Measurements from ENCODE around the gene SLC25A38. TPM values are rescaled to one million over a fixed set of nuclear protein-coding genes. Genes with fewer than 3 reads are reported as not detected.
A peak's percentile ranks its signal among the peaks of the same experiment; 100 is the strongest.

SLC25A38 gene
- total RNA-seq, 1 donor from 2014 or later = 21.0 TPM

DNA sequence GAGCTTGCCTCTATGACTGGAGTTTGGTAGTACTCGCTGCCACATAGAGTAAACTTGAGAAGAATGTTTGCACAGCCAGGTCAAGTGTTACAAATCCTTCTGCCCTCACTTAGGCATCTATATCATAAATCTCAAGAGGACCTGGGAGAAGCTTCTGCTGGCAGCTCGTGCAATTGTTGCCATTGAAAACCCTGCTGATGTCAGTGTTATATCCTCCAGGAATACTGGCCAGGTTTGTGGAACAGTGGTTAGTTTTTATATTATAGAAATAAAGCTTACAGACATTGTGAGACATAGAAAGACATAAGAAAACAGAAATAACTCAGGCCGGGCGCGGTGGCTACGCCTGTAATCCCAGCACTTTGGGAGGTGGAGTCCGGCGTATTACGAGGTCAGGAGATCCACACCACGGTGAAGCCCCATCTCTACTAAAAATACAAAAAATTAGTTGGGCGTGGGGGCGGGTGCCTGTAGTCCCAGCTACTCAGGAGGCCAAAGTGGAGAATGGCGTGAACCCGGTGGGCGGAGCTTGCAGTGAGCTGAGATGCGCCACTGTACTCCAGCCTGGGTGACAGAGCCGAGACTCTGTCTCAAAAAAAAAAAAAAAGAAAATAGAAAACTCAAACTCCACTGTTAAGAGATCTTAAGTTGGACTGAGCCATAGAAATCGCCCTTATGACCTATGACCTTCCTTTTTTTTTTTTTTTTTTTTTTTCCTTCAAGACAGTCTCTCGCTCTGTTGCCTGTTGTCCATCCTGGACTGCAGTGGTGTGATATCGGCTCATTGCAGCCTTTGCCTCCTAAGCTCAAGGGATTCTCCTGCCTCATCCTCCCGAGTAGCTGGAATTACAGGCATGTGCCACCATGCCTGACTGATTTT is 25.6 kb downstream of the SLC25A38 start:
- DNase-seq = no peak
- no peaks in the 10 kb centered on the region for H3K27me3 ChIP-seq (ENCODE audit: low read depth)
- TF ChIP-seq, protein P1, sequence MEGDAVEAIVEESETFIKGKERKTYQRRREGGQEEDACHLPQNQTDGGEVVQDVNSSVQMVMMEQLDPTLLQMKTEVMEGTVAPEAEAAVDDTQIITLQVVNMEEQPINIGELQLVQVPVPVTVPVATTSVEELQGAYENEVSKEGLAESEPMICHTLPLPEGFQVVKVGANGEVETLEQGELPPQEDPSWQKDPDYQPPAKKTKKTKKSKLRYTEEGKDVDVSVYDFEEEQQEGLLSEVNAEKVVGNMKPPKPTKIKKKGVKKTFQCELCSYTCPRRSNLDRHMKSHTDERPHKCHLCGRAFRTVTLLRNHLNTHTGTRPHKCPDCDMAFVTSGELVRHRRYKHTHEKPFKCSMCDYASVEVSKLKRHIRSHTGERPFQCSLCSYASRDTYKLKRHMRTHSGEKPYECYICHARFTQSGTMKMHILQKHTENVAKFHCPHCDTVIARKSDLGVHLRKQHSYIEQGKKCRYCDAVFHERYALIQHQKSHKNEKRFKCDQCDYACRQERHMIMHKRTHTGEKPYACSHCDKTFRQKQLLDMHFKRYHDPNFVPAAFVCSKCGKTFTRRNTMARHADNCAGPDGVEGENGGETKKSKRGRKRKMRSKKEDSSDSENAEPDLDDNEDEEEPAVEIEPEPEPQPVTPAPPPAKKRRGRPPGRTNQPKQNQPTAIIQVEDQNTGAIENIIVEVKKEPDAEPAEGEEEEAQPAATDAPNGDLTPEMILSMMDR (IDR thresholded peaks at IDR 0.05; ENCODE audit: borderline replicate concordance) = no peak
- intact Hi-C loops (cut with micrococcal nuclease) = no loop called here
- H3K4me1 ChIP-seq = peaks cover 49% of the 10 kb centered on the region
- H3K36me3 ChIP-seq = peaks cover 60% of the 10 kb centered on the region
- no peak overlapping the region for H3K27ac ChIP-seq (replicated peaks)
- H3K9me3 ChIP-seq (replicated peaks) = no peaks in the 10 kb centered on the region
- no peak overlapping the region for H3K4me3 ChIP-seq

DNA sequence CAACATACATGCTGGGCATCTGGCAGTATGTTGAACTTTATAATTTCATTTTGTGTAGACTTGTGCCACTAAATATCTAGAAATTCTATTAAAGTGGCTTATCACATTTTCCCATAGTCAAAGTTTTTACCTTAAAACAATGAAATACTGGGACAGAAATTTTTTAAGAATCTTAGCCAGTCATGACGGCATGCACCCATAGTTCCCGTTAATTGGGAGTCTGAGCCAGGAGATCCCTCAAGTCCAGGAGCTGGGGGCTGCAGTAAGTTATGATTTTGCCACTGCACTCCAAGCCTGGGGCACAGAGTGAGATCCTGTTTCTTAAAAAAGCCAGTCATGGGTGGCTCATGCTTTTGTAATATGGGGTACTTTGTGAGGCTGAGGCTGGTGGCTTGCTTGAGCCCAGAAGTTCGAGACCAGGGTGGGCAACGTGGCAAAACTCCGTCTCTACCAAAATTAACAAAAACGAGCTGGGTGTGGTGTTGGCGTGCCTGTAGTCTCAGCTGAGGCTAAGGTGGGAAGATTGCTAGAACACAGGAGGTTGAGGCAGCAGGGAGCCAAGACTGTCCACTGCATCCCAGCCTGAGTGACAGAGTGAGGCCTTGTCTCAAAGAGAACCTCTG is 26.5 kb downstream of the SLC25A38 start:
- TF ChIP-seq, protein P1 (IDR thresholded peaks at IDR 0.05; ENCODE audit: borderline replicate concordance) = no peak
- no peak overlapping the region for H3K4me3 ChIP-seq
- no peak for DNase-seq
- intact Hi-C loops (cut with micrococcal nuclease) = no loop called here
- H3K27ac ChIP-seq (replicated peaks) = no peak overlapping the region
- peaks cover 58% of the 10 kb centered on the region for H3K4me1 ChIP-seq
- H3K36me3 ChIP-seq = peaks cover 66% of the 10 kb centered on the region
- no peaks in the 10 kb centered on the region for H3K27me3 ChIP-seq (ENCODE audit: low read depth)
- H3K9me3 ChIP-seq (replicated peaks) = no peaks in the 10 kb centered on the region

DNA sequence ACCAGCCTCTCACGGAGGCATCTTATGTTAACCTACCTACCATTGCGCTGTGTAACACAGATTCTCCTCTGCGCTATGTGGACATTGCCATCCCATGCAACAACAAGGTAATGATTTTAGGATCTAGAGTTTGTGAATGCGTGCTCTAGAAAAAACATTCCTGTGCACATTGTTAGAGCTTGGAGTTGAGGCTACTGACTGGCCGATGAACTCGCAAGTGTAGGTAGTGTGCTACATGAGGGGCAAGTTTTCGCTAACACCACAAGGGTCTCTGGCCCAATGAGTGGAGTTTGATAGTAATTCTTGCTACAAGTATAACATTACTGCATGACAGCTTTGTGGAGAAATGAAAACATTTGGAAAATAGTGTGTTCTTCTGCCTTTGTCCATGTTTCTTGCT is 27.7 kb downstream of the SLC25A38 start:
- TF ChIP-seq, protein P1 (IDR thresholded peaks at IDR 0.05; ENCODE audit: borderline replicate concordance) = no peak
- H3K9me3 ChIP-seq (replicated peaks) = no peaks in the 10 kb centered on the region
- H3K4me1 ChIP-seq = peaks cover 63% of the 10 kb centered on the region
- H3K27ac ChIP-seq (replicated peaks) = peak overlapping the region; percentile 14
- DNase-seq = no peak
- H3K36me3 ChIP-seq = peaks cover 66% of the 10 kb centered on the region
- intact Hi-C loops (cut with micrococcal nuclease) = no loop called here
- H3K4me3 ChIP-seq = no peak overlapping the region
- H3K27me3 ChIP-seq (ENCODE audit: low read depth) = no peaks in the 10 kb centered on the region

DNA sequence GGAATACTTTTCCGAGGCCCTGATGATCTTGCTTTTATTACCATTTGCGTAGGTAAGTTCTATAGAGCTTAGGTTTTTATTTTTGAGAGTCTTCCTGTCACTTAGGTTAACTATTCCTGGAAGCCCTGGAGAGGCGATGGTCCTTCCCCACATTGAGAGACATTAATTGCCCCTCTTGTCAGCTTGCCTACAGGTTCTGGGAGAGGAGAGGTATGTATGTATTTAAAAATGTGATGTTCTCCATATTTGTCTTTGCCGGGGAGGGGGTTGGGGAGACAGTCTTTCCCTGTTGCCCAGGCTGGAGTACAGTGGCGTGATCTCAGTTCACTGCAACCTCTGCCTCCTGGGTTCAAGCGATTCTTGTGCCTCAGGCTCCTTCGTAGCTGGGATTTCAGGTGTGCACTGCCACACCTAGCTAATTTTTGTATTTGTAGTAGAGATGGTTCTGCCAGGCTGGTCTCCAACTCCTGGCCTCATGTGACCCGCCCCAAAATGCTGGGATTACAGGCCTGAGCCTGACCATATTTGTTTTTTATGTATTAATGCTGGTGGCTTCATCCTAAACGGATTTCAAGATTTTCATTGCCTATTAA is 29.6 kb downstream of the SLC25A38 start:
- intact Hi-C loops (cut with micrococcal nuclease) = no loop called here
- Histone ChIP-seq H3K27ac (replicated peaks) (no peak overlapping the region), H3K36me3 (peaks cover 65% of the 10 kb centered on the region), H3K27me3 (ENCODE audit: low read depth) (no peaks in the 10 kb centered on the region), H3K4me3 (no peak overlapping the region), H3K9me3 (replicated peaks) (no peaks in the 10 kb centered on the region), H3K4me1 (peaks cover 50% of the 10 kb centered on the region)
- TF ChIP-seq, protein P1 (IDR thresholded peaks at IDR 0.05; ENCODE audit: borderline replicate concordance) = no peak
- DNase-seq = no peak

DNA sequence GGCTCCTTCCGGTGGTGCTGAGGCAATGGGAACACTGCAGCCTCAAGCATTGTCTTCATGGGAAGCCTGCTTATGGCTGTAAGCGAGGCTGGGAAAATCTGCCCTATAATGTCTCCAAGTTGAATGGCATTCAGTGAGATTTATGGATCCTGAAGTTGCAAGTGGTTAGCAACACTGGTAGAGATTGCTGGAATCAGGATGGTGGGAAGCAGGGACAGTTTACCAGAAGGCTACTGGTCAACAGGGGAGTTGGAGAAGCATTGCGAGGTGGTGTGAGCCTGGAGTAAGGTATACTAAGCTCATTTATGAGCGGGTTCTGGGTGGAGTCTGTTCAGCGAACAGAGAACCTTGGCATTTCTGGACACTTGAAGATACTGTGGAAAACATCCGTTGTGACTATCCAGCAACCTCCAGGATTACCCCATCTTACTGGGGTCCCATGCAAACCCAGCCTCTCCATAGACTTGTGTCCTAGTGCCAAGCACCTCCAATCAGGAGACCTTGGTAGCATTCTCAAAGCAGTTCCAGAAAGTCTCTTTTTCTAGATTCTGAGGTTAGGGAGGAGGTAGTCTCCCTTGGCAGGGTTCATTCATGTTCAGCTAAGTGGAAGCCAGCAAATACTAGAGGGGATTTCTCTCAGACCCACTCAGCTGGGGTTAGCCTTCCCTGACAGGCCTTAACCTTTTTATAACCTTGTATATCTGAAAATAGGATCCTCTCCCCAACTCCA is 30.7 kb downstream of the SLC25A38 start:
- TF ChIP-seq, protein P1 (IDR thresholded peaks at IDR 0.05; ENCODE audit: borderline replicate concordance) = no peak
- no peak for DNase-seq
- Histone ChIP-seq H3K27ac (replicated peaks) (peak overlapping the region; percentile 57), H3K4me1 (peaks cover 40% of the 10 kb centered on the region), H3K4me3 (no peak overlapping the region), H3K9me3 (replicated peaks) (no peaks in the 10 kb centered on the region), H3K36me3 (peaks cover 55% of the 10 kb centered on the region), H3K27me3 (ENCODE audit: low read depth) (no peaks in the 10 kb centered on the region)
- intact Hi-C loops (cut with micrococcal nuclease) = no loop called here
